Loucy (cell line): Measurements from ENCODE around the gene TMEM178B.

Source experiments
- CTCF ChIP-seq: fragments of 200-600 bp; sonication (generic); conservative IDR thresholded peaks from 2 replicates; pipeline ENCODE4 v1.5.1; 2014; ENCODE audit warnings: mild to moderate bottlenecking, antibody characterized with exemption, low read length
- EZH2phosphoT487 ChIP-seq: fragments of 200-600 bp; IDR thresholded peaks from 2 replicates; pipeline ENCODE4 v1.6.1; 2018; ENCODE audit warnings: antibody characterized with exemption, mild to moderate bottlenecking, moderate library complexity, borderline replicate concordance

GRCh38 chr7:141218941-141219340, 145.1 kb downstream of the TMEM178B start:
- TF ChIP-seq CTCF: no peak
- no peak for TF ChIP-seq EZH2phosphoT487
